Kidney capillary endothelial cell (primary cell): ENCODE data around the gene CCDC91.

Experiments used
- DNase-seq: peaks from one replicate; pipeline ENCODE4 v3.0.0-alpha.2; 2018; ENCODE audit warnings: low spot score

Gene CCDC91

GRCh38 chr12:28537474-28537873 is 347.2 kb downstream of the CCDC91 start:
- DNase-seq, result no peak

GRCh38 chr12:28539691-28540323 is 349.6 kb downstream of the CCDC91 start:
- no peak for DNase-seq

GRCh38 chr12:28540324-28540714 is 350.1 kb downstream of the CCDC91 start:
- DNase-seq, result no peak

- no peak for DNase-seq
Observed at GRCh38 chr12:28543021-28543890, 353.0 kb downstream of the CCDC91 start.

- peak; percentile 67 for DNase-seq
Observed at GRCh38 chr12:28550757-28551704, 360.8 kb downstream of the CCDC91 start.

- no peak for DNase-seq
Observed at GRCh38 chr12:28552251-28552970, 362.2 kb downstream of the CCDC91 start.

- DNase-seq, result no peak
Observed at GRCh38 chr12:28555748-28556147, 365.5 kb downstream of the CCDC91 start.

GRCh38 chr12:28558250-28558649 is 368.0 kb downstream of the CCDC91 start:
- no peak for DNase-seq

- DNase-seq, result no peak
Observed at GRCh38 chr12:28563286-28563685, 373.0 kb downstream of the CCDC91 start.

- DNase-seq, result no peak
Observed at GRCh38 chr12:28563936-28564335, 373.7 kb downstream of the CCDC91 start.

GRCh38 chr12:28568118-28568517 is 377.9 kb downstream of the CCDC91 start:
- DNase-seq, result no peak

- no peak for DNase-seq
Observed at GRCh38 chr12:28568704-28569103, 378.4 kb downstream of the CCDC91 start.

GRCh38 chr12:28569698-28570411 is 379.6 kb downstream of the CCDC91 start:
- DNase-seq, result peak; percentile 17

- DNase-seq, result no peak
Observed at GRCh38 chr12:28570811-28571210, 380.6 kb downstream of the CCDC91 start.

- DNase-seq, result no peak
Observed at GRCh38 chr12:28574746-28575592, 384.7 kb downstream of the CCDC91 start.

GRCh38 chr12:28575593-28576205 is 385.4 kb downstream of the CCDC91 start:
- DNase-seq, result no peak

- DNase-seq, result no peak
Observed at GRCh38 chr12:28578361-28578760, 388.1 kb downstream of the CCDC91 start.

- no peak for DNase-seq
Observed at GRCh38 chr12:28578833-28579252, 388.6 kb downstream of the CCDC91 start.

- DNase-seq, result no peak
Observed at GRCh38 chr12:28582672-28583376, 392.6 kb downstream of the CCDC91 start.
